ENCODE data around the gene LAMB4. TPM values are rescaled to one million over a fixed set of nuclear protein-coding genes. Genes with fewer than 3 reads are reported as not detected.

Gene LAMB4
- total RNA-seq, 2 donors from 2014 or later: 0.26 to 2.0 TPM

DNA sequence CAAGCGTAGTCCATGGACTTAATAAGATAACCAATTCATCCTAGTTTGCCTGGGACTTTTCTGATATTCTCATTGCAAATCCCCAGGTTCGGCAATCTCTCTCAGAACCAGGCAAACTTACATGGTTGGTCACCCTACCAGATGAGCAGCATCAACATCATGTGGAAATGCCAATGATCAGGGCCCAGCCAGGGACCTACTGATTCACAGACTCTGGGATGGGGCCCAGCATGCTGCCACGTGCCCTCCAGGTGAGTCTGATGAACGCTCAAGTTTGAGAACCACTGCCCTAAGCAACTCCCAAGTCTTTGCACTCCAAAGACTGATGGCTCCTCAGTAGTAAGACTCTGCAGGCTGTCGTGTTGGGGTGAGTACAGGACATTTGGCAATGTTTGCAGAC, 2.7 kb downstream of the LAMB4 start:
- DNase-seq: no peak
- Histone ChIP-seq H3K9me3 (no peaks in the 10 kb centered on the region), H3K36me3 (replicated peaks in 1 of 2; ENCODE audit: insufficient read depth in 1 of 2, low read depth in 2 of 2) (no peaks in the 10 kb centered on the region), H3K4me3 (no peak overlapping the region), H3K4me1 (no peaks in the 10 kb centered on the region), H3K27ac (no peak overlapping the region), H3K27me3 (no peaks in the 10 kb centered on the region)
- WGBS, 2 donors: 86 to 92% methylated on average over 5 of the region's 5 CpGs
- TF ChIP-seq POLR2A (IDR thresholded peaks at IDR 0.05) (no peak), CTCF (IDR thresholded peaks at IDR 0.05) (no peak)
- ATAC-seq: no peak
- intact Hi-C loops (cut with DNase I): no loop called here

DNA sequence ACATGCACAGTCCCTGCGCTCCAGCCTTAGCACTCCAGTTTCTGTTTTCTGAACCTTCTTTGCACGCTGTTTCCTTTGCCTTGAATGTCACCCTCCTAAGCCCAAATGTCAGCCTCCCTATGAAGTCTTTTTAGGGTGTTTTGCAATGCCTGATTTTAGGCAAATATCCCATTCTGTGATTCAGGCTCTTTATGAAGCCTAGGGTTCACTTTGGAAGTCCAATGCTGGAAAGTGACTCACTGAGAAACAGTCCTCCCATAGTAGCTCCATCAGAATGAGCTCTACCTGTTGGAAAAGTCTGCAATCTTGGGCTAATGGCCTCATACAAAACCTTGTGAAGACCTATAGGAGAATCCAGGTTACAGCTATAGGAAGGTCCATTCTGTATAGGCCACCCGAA, 5.3 kb downstream of the LAMB4 start:
- H3K27ac ChIP-seq: no peak overlapping the region
- H3K4me1 ChIP-seq: no peaks in the 10 kb centered on the region
- H3K9me3 ChIP-seq: no peaks in the 10 kb centered on the region
- TF ChIP-seq CTCF (IDR thresholded peaks at IDR 0.05) (no peak), POLR2A (IDR thresholded peaks at IDR 0.05) (no peak)
- no peaks in the 10 kb centered on the region for H3K27me3 ChIP-seq
- intact Hi-C loops (cut with DNase I): no loop called here
- DNase-seq: no peak
- WGBS, 2 donors: 93 to 98% methylated on average over 3 of the region's 3 CpGs
- no peak for ATAC-seq
- H3K4me3 ChIP-seq: no peak overlapping the region
- H3K36me3 ChIP-seq (replicated peaks in 1 of 2; ENCODE audit: insufficient read depth in 1 of 2, low read depth in 2 of 2): no peaks in the 10 kb centered on the region

GRCh38 chr7:108122181-108122580, 8.0 kb downstream of the LAMB4 start:
- Histone ChIP-seq H3K9me3 (no peaks in the 10 kb centered on the region), H3K27me3 (no peaks in the 10 kb centered on the region), H3K27ac (no peak overlapping the region), H3K36me3 (replicated peaks in 1 of 2; ENCODE audit: insufficient read depth in 1 of 2, low read depth in 2 of 2) (no peaks in the 10 kb centered on the region), H3K4me1 (no peaks in the 10 kb centered on the region), H3K4me3 (no peak overlapping the region)
- ATAC-seq (no peak), DNase-seq (no peak)
- intact Hi-C loops (cut with DNase I): no loop called here
- no peak for TF ChIP-seq CTCF (IDR thresholded peaks at IDR 0.05)
- TF ChIP-seq POLR2A (IDR thresholded peaks at IDR 0.05): no peak

- Histone ChIP-seq H3K9me3 (no peaks in the 10 kb centered on the region), H3K4me1 (no peaks in the 10 kb centered on the region), H3K27ac (no peak overlapping the region), H3K4me3 (no peak overlapping the region), H3K27me3 (no peaks in the 10 kb centered on the region), H3K36me3 (replicated peaks in 1 of 2; ENCODE audit: insufficient read depth in 1 of 2, low read depth in 2 of 2) (no peaks in the 10 kb centered on the region)
- DNase-seq: no peak
- no peak for ATAC-seq
- TF ChIP-seq POLR2A (IDR thresholded peaks at IDR 0.05): no peak
- 64 to 70% methylated on average over 3 of the region's 3 CpGs for WGBS, 2 donors
- intact Hi-C loops (cut with DNase I): no loop called here
Observed at GRCh38 chr7:108120933-108121332, 9.2 kb downstream of the LAMB4 start.

DNA sequence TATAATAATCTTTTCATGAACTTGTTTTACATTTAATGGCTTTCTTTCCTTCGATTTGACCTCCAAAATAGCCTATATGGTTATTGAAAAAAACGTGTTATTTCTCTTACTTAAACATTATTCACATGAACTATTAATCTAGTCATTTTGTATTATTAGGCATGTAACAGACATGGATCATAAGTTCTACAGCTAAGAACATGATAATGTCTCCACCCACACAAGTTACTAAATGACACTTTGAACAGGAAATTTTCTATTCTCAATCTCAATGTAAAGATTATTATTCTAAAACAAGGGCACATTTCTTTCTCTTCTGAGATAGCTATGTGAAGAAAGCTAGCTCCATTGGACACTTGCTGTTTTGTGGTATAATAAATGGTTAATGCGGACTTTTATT, 10.0 kb downstream of the LAMB4 start:
- DNase-seq: no peak
- no peak overlapping the region for H3K27ac ChIP-seq
- whole genome bisulfite sequencing, 2 donors: 75 to 80% methylated on average over 3 of the region's 3 CpGs
- H3K36me3 ChIP-seq (replicated peaks in 1 of 2; ENCODE audit: insufficient read depth in 1 of 2, low read depth in 2 of 2): no peaks in the 10 kb centered on the region
- no peaks in the 10 kb centered on the region for H3K9me3 ChIP-seq
- no peaks in the 10 kb centered on the region for H3K27me3 ChIP-seq
- intact Hi-C loops (cut with DNase I): no loop called here
- H3K4me3 ChIP-seq: no peak overlapping the region
- no peak for TF ChIP-seq POLR2A (IDR thresholded peaks at IDR 0.05)
- TF ChIP-seq CTCF (IDR thresholded peaks at IDR 0.05): no peak
- ATAC-seq: no peak
- H3K4me1 ChIP-seq: no peaks in the 10 kb centered on the region

Measured in body of pancreas (tissue), 4 donors.